HEK293T (cell line): Measurements from ENCODE around the gene ESR1.

Experiments used
- HDGF ChIP-seq: fragments of 450-650 bp; IDR thresholded peaks from 2 replicates; pipeline ENCODE4 v1.6.1; 2017; ENCODE audit warnings: antibody characterized with exemption, borderline replicate concordance
- NFRKB ChIP-seq: fragments of 450-650 bp; IDR thresholded peaks from 2 replicates; pipeline ENCODE4 v1.6.1; 2016; ENCODE audit warnings: mild to moderate bottlenecking, moderate library complexity
- TF ChIP-seq, protein P1 (sequence below): fragments of 450-650 bp; IDR thresholded peaks from 2 replicates; pipeline ENCODE4 v1.6.1; 2016

DNA sequence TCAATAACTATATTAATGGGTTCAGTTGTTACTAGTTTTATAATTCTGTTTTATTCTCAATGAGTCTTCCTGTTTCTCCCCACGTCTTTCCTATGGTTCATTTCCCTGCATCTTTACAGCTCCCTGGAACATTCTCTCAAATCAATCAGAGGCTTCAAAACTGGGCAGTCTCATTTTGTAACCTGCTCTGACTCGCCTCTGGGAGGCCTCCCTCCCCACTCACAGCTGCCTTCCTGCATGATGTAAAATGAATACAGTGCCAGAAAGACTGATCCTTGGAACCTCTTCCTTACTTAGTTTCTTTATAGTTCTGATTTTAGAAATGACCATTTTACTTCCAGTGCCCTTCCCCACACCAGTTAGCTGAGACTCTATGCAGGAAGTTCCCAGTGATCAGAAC is 103.9 kb downstream of the ESR1 start:
- no peak for TF ChIP-seq HDGF
- no peak for TF ChIP-seq NFRKB
- TF ChIP-seq, protein P1, sequence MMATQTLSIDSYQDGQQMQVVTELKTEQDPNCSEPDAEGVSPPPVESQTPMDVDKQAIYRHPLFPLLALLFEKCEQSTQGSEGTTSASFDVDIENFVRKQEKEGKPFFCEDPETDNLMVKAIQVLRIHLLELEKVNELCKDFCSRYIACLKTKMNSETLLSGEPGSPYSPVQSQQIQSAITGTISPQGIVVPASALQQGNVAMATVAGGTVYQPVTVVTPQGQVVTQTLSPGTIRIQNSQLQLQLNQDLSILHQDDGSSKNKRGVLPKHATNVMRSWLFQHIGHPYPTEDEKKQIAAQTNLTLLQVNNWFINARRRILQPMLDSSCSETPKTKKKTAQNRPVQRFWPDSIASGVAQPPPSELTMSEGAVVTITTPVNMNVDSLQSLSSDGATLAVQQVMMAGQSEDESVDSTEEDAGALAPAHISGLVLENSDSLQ: no peak
